ENCODE results near the gene FBXL16.

Gene FBXL16

DNA sequence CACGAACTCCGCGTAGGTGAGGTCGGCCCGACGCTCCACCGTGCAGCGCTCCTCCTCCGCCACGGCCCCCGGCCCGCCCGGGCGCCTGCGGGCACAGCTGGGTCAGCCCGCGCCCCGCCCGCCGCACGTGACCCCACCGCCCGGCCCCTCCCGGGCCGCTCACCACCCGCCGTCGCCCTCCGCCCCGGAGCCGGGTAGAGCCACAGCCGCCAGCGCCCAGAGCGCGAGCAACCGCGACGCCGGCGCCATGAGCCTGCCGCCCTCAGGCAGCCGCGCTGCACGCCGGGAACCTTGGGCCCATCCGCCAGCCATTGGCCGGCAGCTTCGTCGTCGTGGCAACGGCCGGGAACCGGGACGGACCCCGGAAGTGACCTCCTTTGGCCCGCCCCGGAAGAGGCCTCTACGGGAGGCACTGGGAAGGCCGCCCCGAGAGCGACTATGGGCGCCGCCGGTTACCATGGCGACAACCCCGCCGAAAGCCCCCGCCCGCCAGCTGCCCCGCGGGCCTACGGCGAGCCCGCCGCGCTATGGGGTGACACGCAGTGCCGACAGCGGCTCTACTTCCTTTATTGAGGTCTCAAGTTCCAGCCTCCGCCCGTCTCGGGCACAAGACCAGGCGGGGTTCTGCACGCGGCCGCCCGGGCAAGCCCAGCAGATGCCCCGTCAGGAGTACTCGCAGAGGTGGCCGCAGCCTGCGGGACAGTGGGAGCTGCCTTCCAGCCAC lies 21.4 kb downstream of the FBXL16 start, which contains the start of gene JMJD8:
Gene JMJD8 (minus strand): TSS at position 264 of the 724 bp plus-strand sequence. CDS start 15 bp downstream, at position 249.
- H3K36me3 ChIP-seq (ENCODE audit: insufficient read depth), result no peaks in the 10 kb centered on the region; the same call in 1 of the 2 replicates
- peaks cover 18% of the 10 kb centered on the region for H3K79me2 ChIP-seq (ENCODE audit: insufficient read depth, low read depth)
- H3K27me3 ChIP-seq (ENCODE audit: insufficient read depth, low read depth), result no peaks in the 10 kb centered on the region
- TF ChIP-seq, protein P1, sequence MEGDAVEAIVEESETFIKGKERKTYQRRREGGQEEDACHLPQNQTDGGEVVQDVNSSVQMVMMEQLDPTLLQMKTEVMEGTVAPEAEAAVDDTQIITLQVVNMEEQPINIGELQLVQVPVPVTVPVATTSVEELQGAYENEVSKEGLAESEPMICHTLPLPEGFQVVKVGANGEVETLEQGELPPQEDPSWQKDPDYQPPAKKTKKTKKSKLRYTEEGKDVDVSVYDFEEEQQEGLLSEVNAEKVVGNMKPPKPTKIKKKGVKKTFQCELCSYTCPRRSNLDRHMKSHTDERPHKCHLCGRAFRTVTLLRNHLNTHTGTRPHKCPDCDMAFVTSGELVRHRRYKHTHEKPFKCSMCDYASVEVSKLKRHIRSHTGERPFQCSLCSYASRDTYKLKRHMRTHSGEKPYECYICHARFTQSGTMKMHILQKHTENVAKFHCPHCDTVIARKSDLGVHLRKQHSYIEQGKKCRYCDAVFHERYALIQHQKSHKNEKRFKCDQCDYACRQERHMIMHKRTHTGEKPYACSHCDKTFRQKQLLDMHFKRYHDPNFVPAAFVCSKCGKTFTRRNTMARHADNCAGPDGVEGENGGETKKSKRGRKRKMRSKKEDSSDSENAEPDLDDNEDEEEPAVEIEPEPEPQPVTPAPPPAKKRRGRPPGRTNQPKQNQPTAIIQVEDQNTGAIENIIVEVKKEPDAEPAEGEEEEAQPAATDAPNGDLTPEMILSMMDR (conservative IDR thresholded peaks at IDR 0.05; ENCODE audit: low read depth, low read length), result no peak
- H3K27ac ChIP-seq, result no peak within 1 kb of the TSS
- H3K9ac ChIP-seq, result no peak within 1 kb of the TSS
- peaks cover under 1% of the 10 kb centered on the region for H3K4me1 ChIP-seq (ENCODE audit: low read depth, poor library complexity, severe bottlenecking)
- no peak within 1 kb of the TSS for H3K4me2 ChIP-seq
- H3K4me3 ChIP-seq (IDR thresholded peaks at IDR 0.05; ENCODE audit: insufficient read depth, low read depth, low read length), result no peak within 1 kb of the TSS
- no peaks in the 10 kb centered on the region for H4K20me1 ChIP-seq (ENCODE audit: insufficient read depth)
- H2AFZ ChIP-seq (ENCODE audit: low read depth), result no peak within 1 kb of the TSS

- TF ChIP-seq, protein P1 (conservative IDR thresholded peaks at IDR 0.05; ENCODE audit: low read depth, low read length), result no peak
- Histone ChIP-seq H3K27me3 (ENCODE audit: insufficient read depth, low read depth) (no peaks in the 10 kb centered on the region), H3K79me2 (ENCODE audit: insufficient read depth, low read depth) (peaks cover 18% of the 10 kb centered on the region), H3K27ac (no peak overlapping the region), H3K9ac (no peak overlapping the region), H4K20me1 (ENCODE audit: insufficient read depth) (no peaks in the 10 kb centered on the region), H3K36me3 (ENCODE audit: insufficient read depth) (no peaks in the 10 kb centered on the region; the same call in 1 of the 2 replicates), H3K4me1 (ENCODE audit: low read depth, poor library complexity, severe bottlenecking) (no peaks in the 10 kb centered on the region), H2AFZ (ENCODE audit: low read depth) (no peak overlapping the region), H3K4me2 (no peak overlapping the region), H3K4me3 (IDR thresholded peaks at IDR 0.05; ENCODE audit: insufficient read depth, low read depth, low read length) (no peak overlapping the region)
Observed at GRCh38 chr16:683396-684070, 22.1 kb downstream of the FBXL16 start.

DNA sequence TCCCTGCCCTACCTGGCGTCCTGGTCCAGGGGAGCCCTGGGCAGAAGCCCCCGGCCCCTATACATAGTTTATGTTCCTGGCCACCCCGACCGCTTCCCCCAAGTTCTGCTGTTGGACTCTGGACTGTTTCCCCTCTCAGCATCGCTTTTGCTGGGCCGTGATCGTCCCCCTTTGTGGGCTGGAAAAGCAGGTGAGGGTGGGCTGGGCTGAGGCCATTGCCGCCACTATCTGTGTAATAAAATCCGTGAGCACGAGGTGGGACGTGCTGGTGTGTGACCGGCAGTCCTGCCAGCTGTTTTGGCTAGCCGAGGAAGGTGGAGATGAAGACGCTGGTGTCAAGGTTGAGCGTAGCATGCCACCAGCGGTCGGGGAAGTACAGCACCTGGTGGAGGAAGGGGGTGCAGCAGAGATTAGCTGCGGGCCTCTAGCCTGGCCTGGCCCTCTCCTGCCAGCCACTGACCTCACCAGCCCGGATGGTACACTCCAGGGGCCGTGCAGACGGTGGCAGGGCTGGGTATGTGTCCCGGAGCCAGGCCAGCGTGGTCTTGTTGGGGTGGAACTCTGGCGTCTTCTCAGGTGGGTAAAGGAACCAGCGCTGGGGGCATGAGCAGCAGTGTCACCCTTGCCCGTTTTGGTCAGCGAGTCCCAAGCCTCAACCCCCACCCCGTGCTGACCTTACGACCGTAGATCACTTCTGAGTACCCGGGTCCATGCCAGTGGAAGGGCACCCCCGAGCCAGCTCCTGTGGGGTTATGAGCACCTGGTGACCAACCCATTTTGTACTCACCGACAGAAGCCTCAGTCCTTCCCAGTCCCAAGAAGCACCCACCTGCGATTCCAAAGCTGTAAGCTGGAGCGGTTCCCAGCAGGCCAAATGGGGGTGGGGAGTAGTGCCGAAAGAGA lies 22.9 kb downstream of the FBXL16 start:
- no peaks in the 10 kb centered on the region for H4K20me1 ChIP-seq (ENCODE audit: insufficient read depth)
- H3K4me1 ChIP-seq (ENCODE audit: low read depth, poor library complexity, severe bottlenecking), result no peaks in the 10 kb centered on the region
- TF ChIP-seq, protein P1 (conservative IDR thresholded peaks at IDR 0.05; ENCODE audit: low read depth, low read length), result no peak
- H3K9ac ChIP-seq, result no peak overlapping the region
- no peak overlapping the region for H3K4me2 ChIP-seq
- peaks cover 18% of the 10 kb centered on the region for H3K79me2 ChIP-seq (ENCODE audit: insufficient read depth, low read depth)
- H2AFZ ChIP-seq (ENCODE audit: low read depth), result no peak overlapping the region
- no peak overlapping the region for H3K27ac ChIP-seq
- H3K4me3 ChIP-seq (IDR thresholded peaks at IDR 0.05; ENCODE audit: insufficient read depth, low read depth, low read length), result no peak overlapping the region
- H3K27me3 ChIP-seq (ENCODE audit: insufficient read depth, low read depth), result no peaks in the 10 kb centered on the region
- no peaks in the 10 kb centered on the region; the same call in 1 of the 2 replicates for H3K36me3 ChIP-seq (ENCODE audit: insufficient read depth)

DNA sequence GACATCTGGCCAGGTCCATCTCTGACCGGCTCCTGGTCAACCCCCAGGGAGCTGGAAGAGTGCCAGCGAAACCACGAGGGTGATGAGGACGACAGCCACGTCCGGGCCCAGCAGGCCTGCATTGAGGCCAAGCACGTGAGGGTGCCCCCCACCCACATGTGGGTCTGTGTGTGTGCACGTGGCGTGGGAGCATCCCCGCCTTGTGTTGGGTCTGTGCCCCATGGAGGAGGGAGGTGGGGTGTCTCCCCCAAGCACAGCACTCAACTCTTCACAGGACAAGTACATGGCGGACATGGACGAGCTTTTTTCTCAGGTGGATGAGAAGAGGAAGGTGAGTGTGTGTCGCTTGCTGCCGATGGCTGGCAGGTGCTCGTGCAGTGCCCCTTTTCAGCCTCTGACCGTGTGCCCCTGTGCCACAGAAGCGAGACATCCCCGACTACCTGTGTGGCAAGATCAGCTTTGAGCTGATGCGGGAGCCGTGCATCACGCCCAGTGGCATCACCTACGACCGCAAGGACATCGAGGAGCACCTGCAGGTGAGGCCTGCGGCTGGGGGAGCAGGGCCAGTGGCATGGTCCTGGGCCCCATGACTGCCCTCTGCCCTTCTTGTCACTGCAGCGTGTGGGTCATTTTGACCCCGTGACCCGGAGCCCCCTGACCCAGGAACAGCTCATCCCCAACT lies 23.7 kb downstream of the FBXL16 start:
- Histone ChIP-seq H3K4me3 (IDR thresholded peaks at IDR 0.05; ENCODE audit: insufficient read depth, low read depth, low read length) (no peak overlapping the region), H3K4me1 (ENCODE audit: low read depth, poor library complexity, severe bottlenecking) (no peaks in the 10 kb centered on the region), H3K36me3 (ENCODE audit: insufficient read depth) (no peaks in the 10 kb centered on the region; the same call in 1 of the 2 replicates), H3K27me3 (ENCODE audit: insufficient read depth, low read depth) (no peaks in the 10 kb centered on the region), H3K79me2 (ENCODE audit: insufficient read depth, low read depth) (peaks cover 18% of the 10 kb centered on the region), H3K9ac (no peak overlapping the region), H3K4me2 (peak overlapping the region; percentile 91), H4K20me1 (ENCODE audit: insufficient read depth) (no peaks in the 10 kb centered on the region), H2AFZ (ENCODE audit: low read depth) (no peak overlapping the region), H3K27ac (no peak overlapping the region)
- TF ChIP-seq, protein P1 (conservative IDR thresholded peaks at IDR 0.05; ENCODE audit: low read depth, low read length), result no peak
